GM12891 (cell line): ENCODE data around the gene TDRD7.

ENCODE experiments used
- PAX5 ChIP-seq: IDR thresholded peaks from 2 replicates; pipeline ENCODE4 v1.6.1; 2011; ENCODE audit warnings: low read length, moderate library complexity, mild to moderate bottlenecking; ENCODE audit not compliant: insufficient read depth, severe bottlenecking
- POLR2A ChIP-seq: IDR thresholded peaks from 2 replicates; pipeline ENCODE4 v1.6.1; 2011; ENCODE audit warnings: low read depth, low read length, control low read depth
- POLR2AphosphoS5 ChIP-seq: IDR thresholded peaks from 2 replicates; pipeline ENCODE4 v1.6.1; 2011; ENCODE audit warnings: low read depth, low read length, control low read depth
- SPI1 ChIP-seq: IDR thresholded peaks from 2 replicates; pipeline ENCODE4 v1.6.1; 2011; ENCODE audit warnings: low read depth, low read length, control low read depth
- TAF1 ChIP-seq: IDR thresholded peaks from 2 replicates; pipeline ENCODE4 v1.6.1; 2011; ENCODE audit warnings: low read depth, low read length, control low read depth

DNA sequence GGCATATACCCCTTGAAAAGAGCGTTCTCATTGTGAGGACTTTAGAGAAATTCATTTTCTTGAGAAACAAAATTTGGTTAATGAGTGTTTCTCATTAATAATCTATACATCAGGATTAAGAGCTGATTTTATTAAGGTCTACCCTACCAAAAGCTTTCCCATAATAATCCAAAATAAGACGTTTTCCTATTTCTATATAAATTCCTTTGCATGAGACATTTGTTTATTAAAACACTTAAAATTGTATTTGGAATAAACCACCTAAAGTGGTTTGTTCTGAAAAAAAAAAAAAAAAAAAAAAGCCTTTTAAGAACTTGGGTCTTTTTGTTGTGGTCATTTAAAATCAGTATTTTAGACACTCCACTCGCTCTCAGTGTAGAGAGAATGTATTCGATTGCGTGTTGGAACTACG lies 88.9 kb downstream of the TDRD7 start:
- TF ChIP-seq POLR2A, result no peak
- TF ChIP-seq POLR2AphosphoS5, result no peak
- TF ChIP-seq SPI1, result no peak
- TF ChIP-seq TAF1, result no peak
- TF ChIP-seq PAX5, result no peak
